Suprapubic skin (tissue), 4 donors: ENCODE results near the gene SIRPB2. TPM values are rescaled to one million over a fixed set of nuclear protein-coding genes. Genes with fewer than 3 reads are reported as not detected.
A peak's percentile ranks its signal among the peaks of the same experiment; 100 is the strongest.

Source experiments
- DNase-seq, 2 donors: peaks; one replicate each; pipeline ENCODE4 v3.0.0-alpha.2; 2019; ENCODE audit warnings: low spot score in 2 of 2
- H3K27ac ChIP-seq: fragments of 200-600 bp; sonication (generic); one replicate; pipeline ENCODE4 v1.5.1; 2019
- H3K27me3 ChIP-seq: fragments of 200-600 bp; sonication (generic); one replicate; pipeline ENCODE4 v1.5.1; 2019
- H3K36me3 ChIP-seq: fragments of 200-600 bp; sonication (generic); one replicate; pipeline ENCODE4 v1.5.1; 2019
- H3K4me1 ChIP-seq: fragments of 200-600 bp; sonication (generic); one replicate; pipeline ENCODE4 v1.5.1; 2019
- H3K4me3 ChIP-seq: fragments of 200-600 bp; sonication (generic); one replicate; pipeline ENCODE4 v1.5.1; 2019; ENCODE audit warnings: mild to moderate bottlenecking
- H3K9me3 ChIP-seq: fragments of 200-600 bp; sonication (generic); one replicate; pipeline ENCODE4 v1.5.1; 2019
- EP300 ChIP-seq: sonication (generic); formaldehyde crosslinking; IDR thresholded peaks from one replicate; pipeline ENCODE4 v1.6.1; 2017; ENCODE audit warnings: antibody characterized with exemption
- POLR2A ChIP-seq, 2 donors: fragments of 450-650 bp; IDR thresholded peaks; one replicate each; pipeline ENCODE4 v1.6.1; 2017; ENCODE audit warnings: antibody characterized with exemption in 2 of 2, mild to moderate bottlenecking in 2 of 2, moderate library complexity in 2 of 2
- POLR2AphosphoS5 ChIP-seq, 3 donors: sonication (generic); formaldehyde crosslinking; IDR thresholded peaks; one replicate each; pipeline ENCODE4 v1.6.1; 2017; ENCODE audit warnings: antibody characterized with exemption in 3 of 3
- WGBS: methylation state at CpG from one replicate; pipeline ENCODE4 v1.1.5; 2018; 5-methylcytosine and 5-hydroxymethylcytosine counted together
- total RNA-seq, 4 donors: library from RNA; depleted of rRNA; stranded (reverse); fragments of >200 nt; gene quantifications; one replicate each; pipeline ENCODE4 v1.1.0, GENCODE V29; 2016
- TF ChIP-seq, protein P1 (sequence below), 2 donors: fragments of 200-600 bp in 1 of 2; fragments of 450-650 bp in 1 of 2; sonication (generic) in 1 of 2; IDR thresholded peaks; one replicate each; pipeline ENCODE4 v1.5.1; 2016 to 2019; ENCODE audit warnings: antibody characterized with exemption in 2 of 2, mild to moderate bottlenecking in 1 of 2, moderate library complexity in 1 of 2

The SIRPB2 gene
- total RNA-seq, 4 donors from 2014 or later: 0.87 to 3.9 (median 1.3) TPM

DNA sequence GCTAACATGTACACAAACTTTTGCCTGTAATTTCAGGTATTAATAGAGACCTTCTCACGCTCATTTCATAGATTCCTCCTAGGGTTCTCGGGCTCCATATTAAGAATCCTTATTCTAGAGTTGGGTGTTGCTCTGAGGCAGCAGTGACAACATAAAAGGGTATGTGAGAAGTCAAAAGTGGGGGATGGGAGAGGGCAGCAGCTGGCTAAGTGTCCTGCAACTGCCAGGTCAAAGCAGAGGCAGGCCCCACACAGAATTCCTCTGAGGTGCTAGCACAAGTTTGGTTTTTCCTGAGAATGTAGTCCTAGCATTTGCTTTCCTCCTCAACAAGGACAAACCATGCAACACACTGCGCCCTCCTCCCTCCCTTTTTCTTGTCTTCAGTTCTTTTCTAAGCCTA, 29.2 kb downstream of the SIRPB2 start:
- Histone ChIP-seq H3K27ac (no peak overlapping the region), H3K4me3 (no peak overlapping the region), H3K27me3 (no peaks in the 10 kb centered on the region), H3K36me3 (peaks cover 53% of the 10 kb centered on the region), H3K4me1 (peaks cover 35% of the 10 kb centered on the region), H3K9me3 (no peaks in the 10 kb centered on the region)
- WGBS: 99% methylated on average over 3 of the region's 3 CpGs
- TF ChIP-seq EP300 (no peak), POLR2A (IDR thresholded peaks at IDR 0.05) (no peak), POLR2AphosphoS5 (IDR thresholded peaks at IDR 0.05) (no peak)
- TF ChIP-seq, protein P1, sequence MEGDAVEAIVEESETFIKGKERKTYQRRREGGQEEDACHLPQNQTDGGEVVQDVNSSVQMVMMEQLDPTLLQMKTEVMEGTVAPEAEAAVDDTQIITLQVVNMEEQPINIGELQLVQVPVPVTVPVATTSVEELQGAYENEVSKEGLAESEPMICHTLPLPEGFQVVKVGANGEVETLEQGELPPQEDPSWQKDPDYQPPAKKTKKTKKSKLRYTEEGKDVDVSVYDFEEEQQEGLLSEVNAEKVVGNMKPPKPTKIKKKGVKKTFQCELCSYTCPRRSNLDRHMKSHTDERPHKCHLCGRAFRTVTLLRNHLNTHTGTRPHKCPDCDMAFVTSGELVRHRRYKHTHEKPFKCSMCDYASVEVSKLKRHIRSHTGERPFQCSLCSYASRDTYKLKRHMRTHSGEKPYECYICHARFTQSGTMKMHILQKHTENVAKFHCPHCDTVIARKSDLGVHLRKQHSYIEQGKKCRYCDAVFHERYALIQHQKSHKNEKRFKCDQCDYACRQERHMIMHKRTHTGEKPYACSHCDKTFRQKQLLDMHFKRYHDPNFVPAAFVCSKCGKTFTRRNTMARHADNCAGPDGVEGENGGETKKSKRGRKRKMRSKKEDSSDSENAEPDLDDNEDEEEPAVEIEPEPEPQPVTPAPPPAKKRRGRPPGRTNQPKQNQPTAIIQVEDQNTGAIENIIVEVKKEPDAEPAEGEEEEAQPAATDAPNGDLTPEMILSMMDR (IDR thresholded peaks at IDR 0.05): no peak
- DNase-seq: peak in 1 of 2 donors; percentile 14

DNA sequence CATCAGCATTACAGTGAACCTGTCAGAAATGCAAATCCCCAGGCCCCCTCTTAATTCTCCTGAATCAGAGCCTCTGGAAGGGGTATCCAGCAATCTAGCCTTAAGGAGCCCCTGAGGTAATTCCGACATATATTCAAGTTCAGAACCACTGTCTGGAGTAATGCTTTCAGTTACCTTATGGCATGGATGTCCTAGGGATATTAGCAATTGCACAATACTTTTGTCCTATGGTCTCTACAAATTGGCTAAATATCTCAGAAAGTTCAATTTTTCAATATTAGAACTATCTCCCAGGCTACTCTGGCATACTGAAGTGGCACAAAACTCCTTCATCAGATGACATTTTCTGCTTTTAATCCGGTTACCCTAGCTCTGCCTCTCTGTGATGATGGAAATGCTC, 30.9 kb downstream of the SIRPB2 start:
- Histone ChIP-seq H3K27ac (no peak overlapping the region), H3K9me3 (no peaks in the 10 kb centered on the region), H3K36me3 (peaks cover 69% of the 10 kb centered on the region), H3K27me3 (no peaks in the 10 kb centered on the region), H3K4me1 (peaks cover 23% of the 10 kb centered on the region), H3K4me3 (no peak overlapping the region)
- DNase-seq: no peak
- TF ChIP-seq POLR2A (IDR thresholded peaks at IDR 0.05): no peak
- no peak for TF ChIP-seq EP300
- TF ChIP-seq, protein P1 (IDR thresholded peaks at IDR 0.05): no peak
- no peak for TF ChIP-seq POLR2AphosphoS5 (IDR thresholded peaks at IDR 0.05)
- WGBS: 90% methylated on average over 2 of the region's 2 CpGs

DNA sequence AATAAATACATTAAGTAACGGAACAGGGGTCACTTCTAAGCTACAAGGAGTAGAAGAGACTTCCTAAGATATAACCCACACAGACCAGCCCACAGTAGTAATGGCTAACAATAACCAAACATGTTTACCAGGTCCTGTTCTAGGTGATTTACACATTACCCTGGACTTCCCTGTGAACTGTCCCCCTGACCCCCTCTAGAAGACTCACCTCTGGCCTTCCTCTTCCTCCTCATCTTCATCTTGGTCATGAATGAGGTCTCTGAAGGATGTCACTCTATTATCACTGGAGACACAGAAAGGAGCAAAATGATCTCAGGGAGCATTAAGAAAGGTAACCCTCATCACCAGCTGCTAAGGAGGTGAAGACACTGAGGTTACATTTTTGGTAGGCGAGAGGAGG, 33.2 kb downstream of the SIRPB2 start:
- TF ChIP-seq EP300: no peak
- TF ChIP-seq, protein P1 (IDR thresholded peaks at IDR 0.05): no peak
- TF ChIP-seq POLR2AphosphoS5 (IDR thresholded peaks at IDR 0.05): no peak
- no peak for TF ChIP-seq POLR2A (IDR thresholded peaks at IDR 0.05)
- DNase-seq: no peak
- Histone ChIP-seq H3K4me3 (no peak overlapping the region), H3K4me1 (peaks cover 2% of the 10 kb centered on the region), H3K27me3 (no peaks in the 10 kb centered on the region), H3K27ac (no peak overlapping the region), H3K9me3 (no peaks in the 10 kb centered on the region), H3K36me3 (peaks cover 79% of the 10 kb centered on the region)
- 94% methylated on average over 2 of the region's 2 CpGs for WGBS

DNA sequence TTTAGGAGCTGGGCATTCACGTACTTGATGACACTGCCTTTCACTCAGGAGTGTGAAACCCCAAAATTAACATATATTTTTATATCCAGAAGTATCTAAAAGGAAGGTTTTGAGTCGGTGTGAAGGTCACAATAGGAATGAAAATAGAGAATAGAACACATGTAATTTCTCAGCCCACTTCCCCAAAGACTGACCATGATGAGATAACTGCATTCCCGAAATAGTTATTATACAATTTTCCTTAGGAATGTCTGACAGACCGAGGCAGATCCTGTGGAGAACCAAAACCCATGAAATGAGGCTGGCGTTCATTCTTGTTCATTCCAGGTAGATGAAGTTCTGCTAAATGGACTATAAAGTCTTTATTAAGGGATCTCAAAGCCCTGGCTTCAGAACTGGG, 34.9 kb downstream of the SIRPB2 start:
- Histone ChIP-seq H3K27ac (no peak overlapping the region), H3K4me3 (no peak overlapping the region), H3K9me3 (no peaks in the 10 kb centered on the region), H3K36me3 (peaks cover 93% of the 10 kb centered on the region), H3K27me3 (no peaks in the 10 kb centered on the region), H3K4me1 (no peaks in the 10 kb centered on the region)
- no peak for DNase-seq
- 93% methylated on average over 5 of the region's 5 CpGs for WGBS
- TF ChIP-seq POLR2A (IDR thresholded peaks at IDR 0.05) (no peak), POLR2AphosphoS5 (IDR thresholded peaks at IDR 0.05) (no peak), EP300 (no peak)

DNA sequence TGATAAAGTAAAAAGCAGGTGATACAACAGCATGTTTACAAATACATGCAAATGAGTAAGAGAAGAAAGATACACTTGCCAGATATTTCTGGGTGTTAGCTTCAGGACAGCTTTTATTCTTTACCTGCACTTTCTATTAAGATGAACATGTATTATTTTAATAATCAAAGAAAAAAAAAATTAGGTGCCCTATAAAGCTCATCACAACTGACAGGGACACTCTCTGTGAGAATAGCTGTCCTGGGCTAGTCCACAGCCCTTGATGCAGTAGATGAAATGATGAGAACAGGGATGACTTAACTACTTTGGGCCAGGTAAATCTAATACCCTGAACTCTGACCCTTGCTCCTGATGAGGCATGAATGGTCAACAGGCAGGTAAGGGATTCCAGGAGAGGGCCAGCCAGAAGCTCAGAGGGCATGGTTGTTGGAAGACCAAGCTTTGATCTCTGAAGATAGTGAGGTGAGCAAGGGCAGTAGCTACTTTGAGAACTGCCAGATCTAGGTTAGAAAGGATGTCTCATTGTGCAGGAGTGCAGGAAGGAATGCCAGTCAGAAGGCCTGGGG, 40.2 kb downstream of the SIRPB2 start:
- Histone ChIP-seq H3K27ac (no peak overlapping the region), H3K27me3 (no peaks in the 10 kb centered on the region), H3K36me3 (peaks cover 100% of the 10 kb centered on the region), H3K4me3 (no peak overlapping the region), H3K4me1 (no peaks in the 10 kb centered on the region), H3K9me3 (no peaks in the 10 kb centered on the region)
- TF ChIP-seq EP300 (no peak), POLR2A (IDR thresholded peaks at IDR 0.05) (no peak), POLR2AphosphoS5 (IDR thresholded peaks at IDR 0.05) (no peak)
- TF ChIP-seq, protein P1 (IDR thresholded peaks at IDR 0.05): no peak
- DNase-seq: no peak

DNA sequence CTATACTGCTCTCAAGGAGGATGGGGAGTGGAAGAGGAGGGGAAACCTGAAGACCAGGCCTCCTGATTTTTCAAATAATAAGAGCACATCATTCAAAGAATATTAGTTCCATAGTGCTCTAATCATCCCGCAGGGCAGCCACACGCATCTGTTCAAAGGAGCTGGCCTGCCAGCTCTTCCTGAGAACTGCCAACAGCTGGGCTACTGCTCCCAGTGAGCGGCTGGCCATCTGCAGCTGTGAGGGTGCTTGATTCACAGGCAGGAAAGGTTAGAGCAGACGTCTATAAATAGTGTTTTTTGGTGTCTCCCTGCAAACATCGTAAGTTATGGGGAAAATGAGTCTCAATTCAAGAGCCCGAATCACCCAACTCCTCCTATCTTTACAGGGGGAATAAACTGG, 41.9 kb downstream of the SIRPB2 start:
- DNase-seq: no peak

More for the DNA sequence above, 41.9 kb downstream of the SIRPB2 start:
- Histone ChIP-seq H3K9me3 (no peaks in the 10 kb centered on the region), H3K4me1 (no peaks in the 10 kb centered on the region), H3K36me3 (peaks cover 100% of the 10 kb centered on the region), H3K4me3 (no peak overlapping the region), H3K27ac (no peak overlapping the region), H3K27me3 (no peaks in the 10 kb centered on the region)
- WGBS: 88% methylated on average over 4 of the region's 6 CpGs
- no peak for TF ChIP-seq POLR2A (IDR thresholded peaks at IDR 0.05)
- TF ChIP-seq, protein P1 (IDR thresholded peaks at IDR 0.05): no peak
- no peak for TF ChIP-seq EP300
- no peak for TF ChIP-seq POLR2AphosphoS5 (IDR thresholded peaks at IDR 0.05)
